ENCODE measurements around the gene ZBTB38. TPM values are rescaled to one million over a fixed set of nuclear protein-coding genes. Genes with fewer than 3 reads are reported as not detected.

The ZBTB38 gene
- total RNA-seq, 1 experiment from 2014 or later, result 46.7 TPM

- Histone ChIP-seq H3K27me3 (ENCODE audit: control insufficient read depth, insufficient read depth, low read length) (no peaks in the 10 kb centered on the region), H3K4me3 (ENCODE audit: low read depth in 2 of 2, low read length in 2 of 2) (no peak overlapping the region), H3K4me1 (ENCODE audit: control insufficient read depth, insufficient read depth, low read length) (peaks cover 40% of the 10 kb centered on the region), H3K36me3 (ENCODE audit: control insufficient read depth, insufficient read depth, low read length) (0 out of 2 replicates have a peak, but pooled peaks cover 7% of the 10 kb centered on the region), H3K9me3 (ENCODE audit: control insufficient read depth, insufficient read depth, low read depth, low read length) (no peaks in the 10 kb centered on the region), H3K27ac (ENCODE audit: low read length) (no peak overlapping the region)
- TF ChIP-seq REST (IDR thresholded peaks at IDR 0.05; ENCODE audit: insufficient read depth in 1 of 2, low read depth in 2 of 2, low read length in 1 of 2) (no peak), CTCF (IDR thresholded peaks at IDR 0.05) (no peak), TCF7L2 (IDR thresholded peaks at IDR 0.05; ENCODE audit: low read depth, low read length) (no peak), POLR2AphosphoS5 (IDR thresholded peaks at IDR 0.05; ENCODE audit: low read depth, low read length) (no peak), SIN3A (IDR thresholded peaks at IDR 0.05; ENCODE audit: borderline replicate concordance, insufficient read depth, low read depth, low read length) (no peak)
- DNase-seq (ENCODE audit: low read depth, low spot score) (no peak), ATAC-seq (no peak)
- intact Hi-C loops (cut with micrococcal nuclease; ENCODE audit: unreplicated experiment), result no loop called here
- BruUV-seq (replicated peaks), result no TSS peak
- CTCF ChIA-PET, result no interaction called here
- POLR2A ChIA-PET, result no interaction called here
- in situ Hi-C loops (cut with HindIII; ENCODE audit: low pct_unique_long_range_greater_than_20kb, low sequenced_read_pairs), result no loop called here
These were observed 38.7 kb downstream of the ZBTB38 start for GRCh38 chr3:141407047-141407446.

- Histone ChIP-seq H3K4me1 (ENCODE audit: control insufficient read depth, insufficient read depth, low read length) (peaks cover 45% of the 10 kb centered on the region), H3K27me3 (ENCODE audit: control insufficient read depth, insufficient read depth, low read length) (no peaks in the 10 kb centered on the region), H3K4me3 (ENCODE audit: low read depth in 2 of 2, low read length in 2 of 2) (no peak overlapping the region), H3K27ac (ENCODE audit: low read length) (no peak overlapping the region), H3K9me3 (ENCODE audit: control insufficient read depth, insufficient read depth, low read depth, low read length) (no peaks in the 10 kb centered on the region), H3K36me3 (ENCODE audit: control insufficient read depth, insufficient read depth, low read length) (0 out of 2 replicates have a peak, but pooled peaks cover 7% of the 10 kb centered on the region)
- in situ Hi-C loops (cut with HindIII; ENCODE audit: low pct_unique_long_range_greater_than_20kb, low sequenced_read_pairs) (no loop called here), intact Hi-C loops (cut with micrococcal nuclease; ENCODE audit: unreplicated experiment) (no loop called here)
- POLR2A ChIA-PET, result no interaction called here
- TF ChIP-seq CTCF (IDR thresholded peaks at IDR 0.05), result no peak
- no peak for TF ChIP-seq SIN3A (IDR thresholded peaks at IDR 0.05; ENCODE audit: borderline replicate concordance, insufficient read depth, low read depth, low read length)
- TF ChIP-seq TCF7L2 (IDR thresholded peaks at IDR 0.05; ENCODE audit: low read depth, low read length), result no peak
- no peak for TF ChIP-seq REST (IDR thresholded peaks at IDR 0.05; ENCODE audit: insufficient read depth in 1 of 2, low read depth in 2 of 2, low read length in 1 of 2)
- no peak for TF ChIP-seq POLR2AphosphoS5 (IDR thresholded peaks at IDR 0.05; ENCODE audit: low read depth, low read length)
- no peak for ATAC-seq
- CTCF ChIA-PET, result no interaction called here
- no TSS peak for BruUV-seq (replicated peaks)
- DNase-seq (ENCODE audit: low read depth, low spot score), result no peak
These were observed 39.5 kb downstream of the ZBTB38 start for GRCh38 chr3:141407825-141408224.
